Upper lobe of right lung (tissue), 1 donor: ENCODE data around the gene CCDC40. TPM values are rescaled to one million over a fixed set of nuclear protein-coding genes. Genes with fewer than 3 reads are reported as not detected.

ENCODE experiments used
- ATAC-seq: fragments of 200-7000 bp; cut with Tn5 transposase; one replicate; pipeline ENCODE4 v1.9.1; 2020; ENCODE audit warnings: mild to moderate bottlenecking, moderate library complexity
- DNase-seq: peaks from one replicate; pipeline ENCODE4 v3.0.0-alpha.2; 2020
- H3K27ac ChIP-seq: fragments of 200-600 bp; one replicate; pipeline ENCODE4 v1.8.0; 2022
- H3K27me3 ChIP-seq: fragments of 200-600 bp; one replicate; pipeline ENCODE4 v1.8.0; 2022; ENCODE audit warnings: mild to moderate bottlenecking
- H3K36me3 ChIP-seq: fragments of 200-600 bp; one replicate; pipeline ENCODE4 v1.8.0; 2022
- H3K4me1 ChIP-seq: fragments of 200-600 bp; one replicate; pipeline ENCODE4 v1.8.0; 2022
- H3K4me3 ChIP-seq: fragments of 200-600 bp; one replicate; pipeline ENCODE4 v1.8.0; 2022; ENCODE audit warnings: mild to moderate bottlenecking
- H3K9me3 ChIP-seq: fragments of 200-600 bp; one replicate; pipeline ENCODE4 v1.8.0; 2022
- CTCF ChIP-seq: fragments of 200-600 bp; IDR thresholded peaks from one replicate; pipeline ENCODE4 v1.8.0; 2022; ENCODE audit warnings: antibody characterized with exemption
- intact Hi-C: fragments of 100-400 bp; cut with DNase I; formaldehyde crosslinking; loops from one replicate; pipeline ENCODE4 v1.11.0; 2022
- total RNA-seq: library from RNA; stranded (reverse); fragmentation: NEBNext Ultra II Directional; extraction: Animal tissue kit (Norgen Biotek cat#: 25700); gene quantifications from one replicate; pipeline ENCODE4 v1.2.1, GENCODE V29; 2021
- donor health status: DM: no; HTN: yes; CAD: no; lungs with severe emphysema.

The CCDC40 gene
- total RNA-seq, 1 donor from 2014 or later = 3.5 TPM

- DNase-seq (no peak), ATAC-seq (no peak)
- no peaks in the 10 kb centered on the region for H3K4me1 ChIP-seq
- intact Hi-C loops = no loop called here
- H3K4me3 ChIP-seq = no peak overlapping the region
- TF ChIP-seq CTCF = no peak
- H3K9me3 ChIP-seq = no peaks in the 10 kb centered on the region
- no peaks in the 10 kb centered on the region for H3K27me3 ChIP-seq
- H3K27ac ChIP-seq = no peak overlapping the region
- H3K36me3 ChIP-seq = no peaks in the 10 kb centered on the region
Observed at GRCh38 chr17:80058311-80058955, 22.0 kb downstream of the CCDC40 start.

GRCh38 chr17:80060644-80061043, 24.2 kb downstream of the CCDC40 start:
- no peaks in the 10 kb centered on the region for H3K27me3 ChIP-seq
- no peak overlapping the region for H3K27ac ChIP-seq
- no peaks in the 10 kb centered on the region for H3K36me3 ChIP-seq
- DNase-seq (no peak), ATAC-seq (no peak)
- no peaks in the 10 kb centered on the region for H3K9me3 ChIP-seq
- no peak overlapping the region for H3K4me3 ChIP-seq
- H3K4me1 ChIP-seq = peaks cover 5% of the 10 kb centered on the region
- intact Hi-C loops = no loop called here
- no peak for TF ChIP-seq CTCF

GRCh38 chr17:80061421-80061820, 25.0 kb downstream of the CCDC40 start:
- TF ChIP-seq CTCF = no peak
- peaks cover 5% of the 10 kb centered on the region for H3K4me1 ChIP-seq
- no peak for ATAC-seq
- no peaks in the 10 kb centered on the region for H3K27me3 ChIP-seq
- no peak overlapping the region for H3K27ac ChIP-seq
- H3K4me3 ChIP-seq = no peak overlapping the region
- no peaks in the 10 kb centered on the region for H3K9me3 ChIP-seq
- no peaks in the 10 kb centered on the region for H3K36me3 ChIP-seq
- no peak for DNase-seq
- intact Hi-C loops = no loop called here

GRCh38 chr17:80063830-80064585, 27.6 kb downstream of the CCDC40 start:
- peak; percentile 82 for ATAC-seq
- intact Hi-C loops = no loop called here

GRCh38 chr17:80064696-80065095, 28.3 kb downstream of the CCDC40 start:
- DNase-seq (no peak), ATAC-seq (no peak)
- TF ChIP-seq CTCF = no peak
- intact Hi-C loops = no loop called here
- Histone ChIP-seq H3K9me3 (no peaks in the 10 kb centered on the region), H3K4me1 (peaks cover 20% of the 10 kb centered on the region), H3K4me3 (no peak overlapping the region), H3K36me3 (no peaks in the 10 kb centered on the region), H3K27me3 (no peaks in the 10 kb centered on the region), H3K27ac (no peak overlapping the region)

More at GRCh38 chr17:80063830-80064585, 27.6 kb downstream of the CCDC40 start:
- Histone ChIP-seq H3K36me3 (no peaks in the 10 kb centered on the region), H3K9me3 (no peaks in the 10 kb centered on the region), H3K27ac (no peak overlapping the region), H3K4me3 (no peak overlapping the region), H3K4me1 (peaks cover 13% of the 10 kb centered on the region), H3K27me3 (no peaks in the 10 kb centered on the region)
- TF ChIP-seq CTCF = no peak
- peak; percentile 79 for DNase-seq
